ENCODE measurements around the gene ALDH9A1.
"Not testable (repeated sequence)": the region's sequence is repeated elsewhere in the genome, so short reads cannot be mapped to it uniquely, and the experiment has no call there.

The ALDH9A1 gene

GRCh38 chr1:165688046-165688445 lies 10.3 kb downstream of the ALDH9A1 start:
- no peak overlapping the region for H3K27ac ChIP-seq (ENCODE audit: insufficient read depth, low read depth, low read length, poor library complexity, severe bottlenecking)
- no peaks in the 10 kb centered on the region for H3K27me3 ChIP-seq (ENCODE audit: control insufficient read depth, insufficient read depth, low read length, poor library complexity, severe bottlenecking)
- H3K4me3 ChIP-seq (ENCODE audit: insufficient read depth, low read depth, low read length), result no peak overlapping the region
- no peaks in the 10 kb centered on the region for H3K9me3 ChIP-seq (ENCODE audit: control insufficient read depth, low read length)
- no peaks in the 10 kb centered on the region for H3K36me3 ChIP-seq (ENCODE audit: control insufficient read depth, insufficient read depth, low read length)
- WGBS, 2 experiments, result 96 to 99% methylated on average over 5 of the region's 5 CpGs
- H3K4me1 ChIP-seq (ENCODE audit: control insufficient read depth, insufficient read depth, low read length), result no peaks in the 10 kb centered on the region

GRCh38 chr1:165686971-165687433 lies 11.4 kb downstream of the ALDH9A1 start:
- WGBS, 2 experiments, result 100% methylated on average over 1 of the region's 2 CpGs; no CpG with 5 or more reads in 1 of the 2 experiments
- Histone ChIP-seq H3K27me3 (ENCODE audit: control insufficient read depth, insufficient read depth, low read length, poor library complexity, severe bottlenecking) (no peaks in the 10 kb centered on the region), H3K27ac (ENCODE audit: insufficient read depth, low read depth, low read length, poor library complexity, severe bottlenecking) (no peak overlapping the region), H3K36me3 (ENCODE audit: control insufficient read depth, insufficient read depth, low read length) (peaks cover 2% of the 10 kb centered on the region), H3K4me3 (ENCODE audit: insufficient read depth, low read depth, low read length) (no peak overlapping the region), H3K4me1 (ENCODE audit: control insufficient read depth, insufficient read depth, low read length) (no peaks in the 10 kb centered on the region), H3K9me3 (ENCODE audit: control insufficient read depth, low read length) (no peaks in the 10 kb centered on the region)

- H3K36me3 ChIP-seq (ENCODE audit: control insufficient read depth, insufficient read depth, low read length), result peaks cover 3% of the 10 kb centered on the region
- no peaks in the 10 kb centered on the region for H3K4me1 ChIP-seq (ENCODE audit: control insufficient read depth, insufficient read depth, low read length)
- no peak overlapping the region for H3K27ac ChIP-seq (ENCODE audit: insufficient read depth, low read depth, low read length, poor library complexity, severe bottlenecking)
- no peaks in the 10 kb centered on the region for H3K27me3 ChIP-seq (ENCODE audit: control insufficient read depth, insufficient read depth, low read length, poor library complexity, severe bottlenecking)
- 76 to 86% methylated on average over 5 to 6 of the region's 6 CpGs for WGBS, 2 experiments
- no peak overlapping the region for H3K4me3 ChIP-seq (ENCODE audit: insufficient read depth, low read depth, low read length)
- H3K9me3 ChIP-seq (ENCODE audit: control insufficient read depth, low read length), result no peaks in the 10 kb centered on the region
These were observed 12.0 kb downstream of the ALDH9A1 start for GRCh38 chr1:165686121-165686970.

GRCh38 chr1:165683848-165684485 lies 14.4 kb downstream of the ALDH9A1 start:
- H3K27ac ChIP-seq (ENCODE audit: insufficient read depth, low read depth, low read length, poor library complexity, severe bottlenecking), result no peak overlapping the region
- H3K9me3 ChIP-seq (ENCODE audit: control insufficient read depth, low read length), result no peaks in the 10 kb centered on the region
- H3K4me3 ChIP-seq (ENCODE audit: insufficient read depth, low read depth, low read length), result no peak overlapping the region
- H3K27me3 ChIP-seq (ENCODE audit: control insufficient read depth, insufficient read depth, low read length, poor library complexity, severe bottlenecking), result no peaks in the 10 kb centered on the region
- 100% methylated on average over 1 of the region's 1 CpG for WGBS, 2 experiments
- no peaks in the 10 kb centered on the region for H3K4me1 ChIP-seq (ENCODE audit: control insufficient read depth, insufficient read depth, low read length)
- peaks cover 5% of the 10 kb centered on the region for H3K36me3 ChIP-seq (ENCODE audit: control insufficient read depth, insufficient read depth, low read length)

GRCh38 chr1:165680773-165681172 lies 17.6 kb downstream of the ALDH9A1 start:
- peaks cover 14% of the 10 kb centered on the region for H3K36me3 ChIP-seq (ENCODE audit: control insufficient read depth, insufficient read depth, low read length)
- H3K4me1 ChIP-seq (ENCODE audit: control insufficient read depth, insufficient read depth, low read length); H3K27ac ChIP-seq (ENCODE audit: insufficient read depth, low read depth, low read length, poor library complexity, severe bottlenecking); H3K27me3 ChIP-seq (ENCODE audit: control insufficient read depth, insufficient read depth, low read length, poor library complexity, severe bottlenecking); H3K4me3 ChIP-seq (ENCODE audit: insufficient read depth, low read depth, low read length); H3K9me3 ChIP-seq (ENCODE audit: control insufficient read depth, low read length): not testable (repeated sequence)
- 80 to 95% methylated on average over 4 of the region's 4 CpGs for WGBS, 2 experiments

- WGBS, 2 experiments, result 92 to 94% methylated on average over 2 of the region's 2 CpGs
- no peak overlapping the region for H3K4me3 ChIP-seq (ENCODE audit: insufficient read depth, low read depth, low read length)
- H3K36me3 ChIP-seq (ENCODE audit: control insufficient read depth, insufficient read depth, low read length), result peaks cover 18% of the 10 kb centered on the region
- H3K27me3 ChIP-seq (ENCODE audit: control insufficient read depth, insufficient read depth, low read length, poor library complexity, severe bottlenecking), result no peaks in the 10 kb centered on the region
- H3K27ac ChIP-seq (ENCODE audit: insufficient read depth, low read depth, low read length, poor library complexity, severe bottlenecking), result no peak overlapping the region
- no peaks in the 10 kb centered on the region for H3K9me3 ChIP-seq (ENCODE audit: control insufficient read depth, low read length)
- H3K4me1 ChIP-seq (ENCODE audit: control insufficient read depth, insufficient read depth, low read length), result no peaks in the 10 kb centered on the region
These were observed 18.1 kb downstream of the ALDH9A1 start for GRCh38 chr1:165680303-165680702.

GRCh38 chr1:165679282-165680036 lies 18.9 kb downstream of the ALDH9A1 start:
- Histone ChIP-seq H3K27me3 (ENCODE audit: control insufficient read depth, insufficient read depth, low read length, poor library complexity, severe bottlenecking) (no peaks in the 10 kb centered on the region), H3K36me3 (ENCODE audit: control insufficient read depth, insufficient read depth, low read length) (peaks cover 18% of the 10 kb centered on the region), H3K9me3 (ENCODE audit: control insufficient read depth, low read length) (no peaks in the 10 kb centered on the region), H3K4me1 (ENCODE audit: control insufficient read depth, insufficient read depth, low read length) (no peaks in the 10 kb centered on the region), H3K27ac (ENCODE audit: insufficient read depth, low read depth, low read length, poor library complexity, severe bottlenecking) (no peak overlapping the region), H3K4me3 (ENCODE audit: insufficient read depth, low read depth, low read length) (no peak overlapping the region)
- WGBS, 2 experiments, result 100% methylated on average over 1 of the region's 1 CpG

GRCh38 chr1:165678509-165678908 lies 19.9 kb downstream of the ALDH9A1 start:
- 0 to 2% methylated on average over 1 of the region's 2 CpGs for WGBS, 2 experiments
- H3K36me3 ChIP-seq (ENCODE audit: control insufficient read depth, insufficient read depth, low read length), result peaks cover 18% of the 10 kb centered on the region

GRCh38 chr1:165675794-165676193 lies 22.6 kb downstream of the ALDH9A1 start:
- Histone ChIP-seq H3K9me3 (ENCODE audit: control insufficient read depth, low read length) (no peaks in the 10 kb centered on the region), H3K4me1 (ENCODE audit: control insufficient read depth, insufficient read depth, low read length) (no peaks in the 10 kb centered on the region), H3K27ac (ENCODE audit: insufficient read depth, low read depth, low read length, poor library complexity, severe bottlenecking) (no peak overlapping the region), H3K4me3 (ENCODE audit: insufficient read depth, low read depth, low read length) (no peak overlapping the region), H3K27me3 (ENCODE audit: control insufficient read depth, insufficient read depth, low read length, poor library complexity, severe bottlenecking) (no peaks in the 10 kb centered on the region), H3K36me3 (ENCODE audit: control insufficient read depth, insufficient read depth, low read length) (peaks cover 16% of the 10 kb centered on the region)
- WGBS, 2 experiments, result no CpG with 5 or more reads among the region's 1 CpG

More at GRCh38 chr1:165678509-165678908, 19.9 kb downstream of the ALDH9A1 start:
- Histone ChIP-seq H3K27ac (ENCODE audit: insufficient read depth, low read depth, low read length, poor library complexity, severe bottlenecking) (no peak overlapping the region), H3K27me3 (ENCODE audit: control insufficient read depth, insufficient read depth, low read length, poor library complexity, severe bottlenecking) (no peaks in the 10 kb centered on the region), H3K4me3 (ENCODE audit: insufficient read depth, low read depth, low read length) (no peak overlapping the region), H3K9me3 (ENCODE audit: control insufficient read depth, low read length) (no peaks in the 10 kb centered on the region), H3K4me1 (ENCODE audit: control insufficient read depth, insufficient read depth, low read length) (no peaks in the 10 kb centered on the region)

- Histone ChIP-seq H3K9me3 (ENCODE audit: control insufficient read depth, low read length) (no peaks in the 10 kb centered on the region), H3K27ac (ENCODE audit: insufficient read depth, low read depth, low read length, poor library complexity, severe bottlenecking) (no peak overlapping the region), H3K4me3 (ENCODE audit: insufficient read depth, low read depth, low read length) (no peak overlapping the region), H3K4me1 (ENCODE audit: control insufficient read depth, insufficient read depth, low read length) (no peaks in the 10 kb centered on the region), H3K36me3 (ENCODE audit: control insufficient read depth, insufficient read depth, low read length) (peaks cover 13% of the 10 kb centered on the region), H3K27me3 (ENCODE audit: control insufficient read depth, insufficient read depth, low read length, poor library complexity, severe bottlenecking) (no peaks in the 10 kb centered on the region)
- 94 to 96% methylated on average over 8 of the region's 8 CpGs for WGBS, 2 experiments
These were observed 23.8 kb downstream of the ALDH9A1 start for GRCh38 chr1:165674599-165674998.
